AG09309 (cell line): ENCODE measurements around the gene TMEM154.
A peak's percentile ranks its signal among the peaks of the same experiment; 100 is the strongest.

Experiments
- DNase-seq: peaks from one replicate; pipeline ENCODE4 v3.0.0-alpha.2; 2010; ENCODE audit warnings: low read depth
- H3K4me3 ChIP-seq: 2 replicates; pipeline ENCODE4 v1.5.1; 2011; ENCODE audit warnings: mild to moderate bottlenecking, low read depth, low read length, moderate library complexity; ENCODE audit not compliant: control insufficient read depth
- TF ChIP-seq, protein P1 (sequence below): IDR thresholded peaks from 2 replicates; pipeline ENCODE4 v1.5.1; 2011; ENCODE audit warnings: mild to moderate bottlenecking, low read depth, low read length, inconsistent platforms; ENCODE audit not compliant: insufficient read depth, control insufficient read depth; ENCODE audit errors: missing control alignments

The TMEM154 gene, protein sequence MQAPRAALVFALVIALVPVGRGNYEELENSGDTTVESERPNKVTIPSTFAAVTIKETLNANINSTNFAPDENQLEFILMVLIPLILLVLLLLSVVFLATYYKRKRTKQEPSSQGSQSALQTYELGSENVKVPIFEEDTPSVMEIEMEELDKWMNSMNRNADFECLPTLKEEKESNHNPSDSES

DNA sequence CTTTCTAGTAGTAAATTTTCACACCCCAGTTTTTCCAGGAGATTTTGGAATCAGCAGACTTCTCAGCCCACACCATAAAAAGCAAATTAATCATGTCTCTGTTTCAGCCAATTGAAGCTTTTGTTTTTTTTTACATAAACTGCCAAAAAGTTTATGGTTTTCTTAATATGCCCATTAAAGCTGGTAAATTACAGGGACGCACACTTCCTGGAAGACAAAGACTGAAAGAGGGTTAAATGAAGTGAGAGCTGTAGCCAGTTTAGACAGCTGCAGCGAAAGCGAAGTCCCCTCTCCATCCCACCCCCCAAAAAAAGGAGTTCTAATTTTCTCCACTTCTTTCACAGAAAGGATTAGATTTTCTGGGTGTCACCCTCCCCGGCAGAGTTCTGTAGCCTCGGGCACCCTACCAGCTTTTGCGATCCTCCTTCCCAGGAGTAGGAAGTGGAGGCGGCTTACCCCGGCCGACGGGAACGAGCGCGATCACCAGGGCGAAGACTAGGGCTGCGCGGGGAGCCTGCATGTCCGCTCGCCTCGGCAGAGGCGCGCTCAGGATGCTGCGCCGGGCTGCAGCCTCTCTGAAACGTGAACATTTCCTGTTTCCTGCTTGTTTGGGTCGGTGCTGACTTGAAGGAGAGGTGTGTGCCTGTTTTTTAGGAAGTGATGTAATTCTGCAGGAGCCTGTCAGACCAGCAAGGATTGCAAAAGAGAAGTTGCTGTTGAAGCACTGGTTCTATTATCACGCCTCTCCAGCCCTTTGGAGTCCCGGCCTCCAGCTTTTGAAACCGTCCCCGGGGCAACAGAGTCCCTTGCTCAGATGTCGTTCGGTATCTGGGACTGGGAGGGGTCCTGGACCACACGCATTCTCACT is at the start of gene TMEM154:
Gene TMEM154, minus strand, starts transcription at position 584 of the 868 bp plus-strand sequence. Its CDS starts 64 bp downstream, at position 520.
- DNase-seq = no peak
- TF ChIP-seq, protein P1, sequence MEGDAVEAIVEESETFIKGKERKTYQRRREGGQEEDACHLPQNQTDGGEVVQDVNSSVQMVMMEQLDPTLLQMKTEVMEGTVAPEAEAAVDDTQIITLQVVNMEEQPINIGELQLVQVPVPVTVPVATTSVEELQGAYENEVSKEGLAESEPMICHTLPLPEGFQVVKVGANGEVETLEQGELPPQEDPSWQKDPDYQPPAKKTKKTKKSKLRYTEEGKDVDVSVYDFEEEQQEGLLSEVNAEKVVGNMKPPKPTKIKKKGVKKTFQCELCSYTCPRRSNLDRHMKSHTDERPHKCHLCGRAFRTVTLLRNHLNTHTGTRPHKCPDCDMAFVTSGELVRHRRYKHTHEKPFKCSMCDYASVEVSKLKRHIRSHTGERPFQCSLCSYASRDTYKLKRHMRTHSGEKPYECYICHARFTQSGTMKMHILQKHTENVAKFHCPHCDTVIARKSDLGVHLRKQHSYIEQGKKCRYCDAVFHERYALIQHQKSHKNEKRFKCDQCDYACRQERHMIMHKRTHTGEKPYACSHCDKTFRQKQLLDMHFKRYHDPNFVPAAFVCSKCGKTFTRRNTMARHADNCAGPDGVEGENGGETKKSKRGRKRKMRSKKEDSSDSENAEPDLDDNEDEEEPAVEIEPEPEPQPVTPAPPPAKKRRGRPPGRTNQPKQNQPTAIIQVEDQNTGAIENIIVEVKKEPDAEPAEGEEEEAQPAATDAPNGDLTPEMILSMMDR = no peak
- peak within 1 kb of the TSS; percentile 58 for H3K4me3 ChIP-seq

DNA sequence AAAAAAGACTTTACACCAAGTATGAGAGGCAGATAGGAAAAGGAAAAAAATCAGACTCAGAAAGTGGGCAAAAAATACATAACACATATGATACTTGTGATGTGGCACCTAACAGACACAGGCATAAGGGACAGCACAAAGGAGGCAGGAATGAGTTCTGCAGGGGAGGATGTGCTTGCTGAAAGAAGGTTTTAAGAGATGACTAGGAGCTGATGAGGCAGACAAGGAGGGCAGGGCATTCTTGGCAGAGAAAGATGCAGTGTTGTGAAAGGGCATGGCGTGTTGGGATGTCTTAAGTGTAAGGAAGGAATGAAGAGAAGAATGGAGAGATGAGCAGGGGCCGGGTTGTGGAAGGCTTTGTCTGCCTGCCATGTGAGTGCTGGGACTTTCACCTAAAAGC is 49.7 kb upstream of the TMEM154 start:
- DNase-seq = peak; percentile 50
- TF ChIP-seq, protein P1 = no peak
- no peak overlapping the region for H3K4me3 ChIP-seq

DNA sequence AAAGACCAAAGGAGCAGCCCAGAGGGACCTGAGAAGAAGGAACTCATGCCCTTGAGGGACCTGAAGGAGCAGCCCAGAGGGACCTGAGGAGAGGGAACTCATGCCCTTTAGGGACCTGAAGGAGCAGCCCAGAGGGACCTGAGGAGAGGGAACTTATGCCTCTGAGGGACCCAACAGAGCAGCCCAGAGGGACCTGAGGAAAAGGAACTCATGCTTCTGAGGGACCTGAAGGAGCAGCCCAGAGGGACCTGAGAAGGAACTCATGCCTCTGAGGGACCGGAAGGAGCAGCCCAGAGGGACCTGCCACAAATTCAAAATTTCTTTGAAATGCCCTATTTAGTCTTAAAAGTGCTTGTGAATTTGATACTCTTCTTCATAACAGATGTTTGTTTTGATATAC is 48.5 kb upstream of the TMEM154 start:
- H3K4me3 ChIP-seq = no peak overlapping the region
- TF ChIP-seq, protein P1 = no peak
- DNase-seq = no peak

DNA sequence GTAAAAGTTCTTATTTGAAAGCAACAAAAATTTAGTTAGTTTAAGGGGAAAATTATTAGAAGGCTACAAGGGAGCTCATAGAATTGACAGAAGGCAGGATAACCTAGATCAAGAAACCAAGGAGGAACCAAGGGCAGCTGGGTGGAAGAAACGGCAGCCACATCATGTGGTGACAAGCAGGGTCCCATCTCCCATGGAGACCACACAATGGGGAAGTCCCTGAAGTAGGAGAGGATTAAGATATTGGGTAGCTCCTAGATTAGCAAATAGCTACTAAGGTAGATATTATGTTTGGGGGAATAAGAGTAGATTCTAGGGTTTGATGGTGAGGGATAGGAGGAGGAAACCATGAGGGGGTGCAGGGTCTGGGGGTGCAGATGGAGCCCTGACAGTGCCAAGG is 48.0 kb upstream of the TMEM154 start:
- H3K4me3 ChIP-seq = no peak overlapping the region
- TF ChIP-seq, protein P1 = no peak
- no peak for DNase-seq

DNA sequence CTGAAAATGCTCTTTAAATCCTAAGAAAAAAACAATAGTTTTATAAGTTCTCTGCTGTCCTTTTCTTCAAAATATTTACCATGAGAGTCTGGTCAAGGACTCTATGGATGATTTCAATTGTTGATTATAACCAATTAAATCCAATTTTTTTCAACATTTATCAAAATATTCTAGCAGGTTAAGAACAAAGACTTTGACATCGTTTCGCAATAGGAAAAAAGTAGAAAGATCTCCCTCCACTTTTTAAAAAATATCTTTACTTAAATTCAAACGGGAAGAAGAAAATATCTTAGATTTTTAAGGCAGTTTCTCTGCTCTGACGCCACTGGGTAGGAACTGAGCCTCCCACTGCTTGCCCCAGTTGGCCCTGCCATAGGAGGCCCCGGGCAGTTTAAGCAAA is 44.7 kb upstream of the TMEM154 start:
- no peak for DNase-seq
- TF ChIP-seq, protein P1 = no peak
- H3K4me3 ChIP-seq = no peak overlapping the region

DNA sequence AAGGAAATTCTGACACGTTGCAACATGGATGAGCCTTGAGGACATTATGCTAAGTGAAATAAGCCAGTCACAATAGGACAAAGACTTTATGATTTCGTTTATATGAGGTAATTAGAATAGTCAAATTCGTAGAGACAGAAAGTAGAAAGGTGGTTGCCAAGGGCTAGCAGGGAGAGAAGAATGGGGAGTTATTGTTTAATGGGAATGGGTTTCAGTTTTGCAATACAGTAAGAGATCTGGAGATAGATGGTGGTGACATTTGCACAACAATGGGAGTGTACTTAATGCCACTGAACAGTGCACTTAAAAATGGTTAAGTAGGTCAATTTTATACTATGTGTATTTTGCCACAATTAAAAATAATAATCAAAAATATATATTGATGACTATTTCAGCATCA is 43.4 kb upstream of the TMEM154 start:
- TF ChIP-seq, protein P1 = no peak
- no peak for DNase-seq
- no peak overlapping the region for H3K4me3 ChIP-seq
